ENCODE measurements around the gene PCDHB8.
"Not testable (repeated sequence)": the region's sequence is repeated elsewhere in the genome, so short reads cannot be mapped to it uniquely, and the experiment has no call there.

Gene PCDHB8

GRCh38 chr5:141175933-141176332 is 1.7 kb upstream of the PCDHB8 start:
- no peaks in the 10 kb centered on the region for H3K36me3 ChIP-seq
- H3K4me3 ChIP-seq (ENCODE audit: low read depth, low read length): no peak overlapping the region
- H3K27ac ChIP-seq: no peak overlapping the region
- no peaks in the 10 kb centered on the region for H3K27me3 ChIP-seq (ENCODE audit: insufficient read depth, low read depth, severe bottlenecking)
- no peak for DNase-seq
- peaks cover 6% of the 10 kb centered on the region for H3K9me3 ChIP-seq (ENCODE audit: severe bottlenecking)
- no peak for TF ChIP-seq CTCF (IDR thresholded peaks at IDR 0.05; ENCODE audit: low read depth, low read length)

- not testable (repeated sequence) for H3K27me3 ChIP-seq (ENCODE audit: insufficient read depth, low read depth, severe bottlenecking); DNase-seq; H3K36me3 ChIP-seq; H3K27ac ChIP-seq; H3K4me3 ChIP-seq (ENCODE audit: low read depth, low read length); H3K9me3 ChIP-seq (ENCODE audit: severe bottlenecking)
These were observed 1.8 kb downstream of the PCDHB8 start for GRCh38 chr5:141179371-141179770.

- not testable (repeated sequence) for H3K27ac ChIP-seq; H3K27me3 ChIP-seq (ENCODE audit: insufficient read depth, low read depth, severe bottlenecking); H3K9me3 ChIP-seq (ENCODE audit: severe bottlenecking); H3K4me3 ChIP-seq (ENCODE audit: low read depth, low read length); DNase-seq; H3K36me3 ChIP-seq
These were observed 2.3 kb downstream of the PCDHB8 start for GRCh38 chr5:141179876-141180275.

- Histone ChIP-seq H3K9me3 (ENCODE audit: severe bottlenecking) (no peaks in the 10 kb centered on the region), H3K27me3 (ENCODE audit: insufficient read depth, low read depth, severe bottlenecking) (no peaks in the 10 kb centered on the region), H3K36me3 (no peaks in the 10 kb centered on the region), H3K27ac (no peak overlapping the region), H3K4me3 (ENCODE audit: low read depth, low read length) (no peak overlapping the region)
- no peak for DNase-seq
- no peak for TF ChIP-seq CTCF (IDR thresholded peaks at IDR 0.05; ENCODE audit: low read depth, low read length)
These were observed 2.7 kb downstream of the PCDHB8 start for GRCh38 chr5:141180313-141180712.

- Histone ChIP-seq H3K27me3 (ENCODE audit: insufficient read depth, low read depth, severe bottlenecking) (no peaks in the 10 kb centered on the region), H3K27ac (peak within 1 kb of the TSS; percentile 42; the same call in 1 of the 2 replicates), H3K36me3 (no peaks in the 10 kb centered on the region), H3K9me3 (ENCODE audit: severe bottlenecking) (no peaks in the 10 kb centered on the region), H3K4me3 (ENCODE audit: low read depth, low read length) (peak within 1 kb of the TSS; percentile 30)
- peak; percentile 39; the same call in 1 of the 2 replicates for TF ChIP-seq CTCF (IDR thresholded peaks at IDR 0.05; ENCODE audit: low read depth, low read length)
- peak; percentile 68 for DNase-seq
These were observed 4.7 kb downstream of the PCDHB8 start, which contains the start of gene PCDHB16 for GRCh38 chr5:141182248-141182647. PCDHB16 (plus strand) TSS chr5:141182387; CDS start chr5:141182560, 173 bp downstream.

- not testable (repeated sequence) for H3K27me3 ChIP-seq (ENCODE audit: insufficient read depth, low read depth, severe bottlenecking); H3K27ac ChIP-seq; H3K4me3 ChIP-seq (ENCODE audit: low read depth, low read length); H3K36me3 ChIP-seq; H3K9me3 ChIP-seq (ENCODE audit: severe bottlenecking); DNase-seq
These were observed 6.7 kb downstream of the PCDHB8 start for GRCh38 chr5:141184117-141184855.

- H3K9me3 ChIP-seq (ENCODE audit: severe bottlenecking): no peaks in the 10 kb centered on the region
- TF ChIP-seq CTCF (IDR thresholded peaks at IDR 0.05; ENCODE audit: low read depth, low read length): peak; percentile 69
- peak within 1 kb of the TSS; percentile 56 for H3K27ac ChIP-seq
These were observed 9.4 kb downstream of the PCDHB8 start, which contains the start of gene PCDHB9 for GRCh38 chr5:141186897-141187512. PCDHB9 (plus strand) TSS chr5:141187161; CDS start chr5:141187319, 158 bp downstream.

GRCh38 chr5:141188682-141189081 is 11.1 kb downstream of the PCDHB8 start:
- not testable (repeated sequence) for H3K27ac ChIP-seq

More at GRCh38 chr5:141186897-141187512, 9.4 kb downstream of the PCDHB8 start, which contains the start of gene PCDHB9:
- Histone ChIP-seq H3K27me3 (ENCODE audit: insufficient read depth, low read depth, severe bottlenecking) (no peaks in the 10 kb centered on the region), H3K4me3 (ENCODE audit: low read depth, low read length) (peak within 1 kb of the TSS; percentile 51), H3K36me3 (no peaks in the 10 kb centered on the region)
- DNase-seq: peak; percentile 69

GRCh38 chr5:141189131-141189530 is 11.5 kb downstream of the PCDHB8 start:
- not testable (repeated sequence) for H3K27me3 ChIP-seq (ENCODE audit: insufficient read depth, low read depth, severe bottlenecking); H3K36me3 ChIP-seq; DNase-seq; H3K9me3 ChIP-seq (ENCODE audit: severe bottlenecking); H3K27ac ChIP-seq; H3K4me3 ChIP-seq (ENCODE audit: low read depth, low read length)

More at GRCh38 chr5:141188682-141189081, 11.1 kb downstream of the PCDHB8 start:
- H3K4me3 ChIP-seq (ENCODE audit: low read depth, low read length); H3K36me3 ChIP-seq; DNase-seq; H3K9me3 ChIP-seq (ENCODE audit: severe bottlenecking); H3K27me3 ChIP-seq (ENCODE audit: insufficient read depth, low read depth, severe bottlenecking): not testable (repeated sequence)
